HG03520 (cell line): ENCODE measurements around the gene SULT1C3.
"Not testable (repeated sequence)": the region's sequence is repeated elsewhere in the genome, so short reads cannot be mapped to it uniquely, and the experiment has no call there.

Experiments
- ATAC-seq: cut with Tn5 transposase; IDR thresholded peaks from one replicate; pipeline ENCODE4 v1.9.1; 2021; ENCODE audit warnings: mild to moderate bottlenecking, moderate library complexity; ENCODE audit not compliant: unreplicated experiment

Gene SULT1C3

GRCh38 chr2:108244667-108245414 is 5.1 kb downstream of the SULT1C3 start:
- no peak for ATAC-seq

GRCh38 chr2:108253106-108253505 is 13.3 kb downstream of the SULT1C3 start:
- ATAC-seq = no peak

- ATAC-seq = no peak
These were observed 18.1 kb downstream of the SULT1C3 start for GRCh38 chr2:108257757-108258331.

GRCh38 chr2:108260773-108261172 is 21.0 kb downstream of the SULT1C3 start:
- no peak for ATAC-seq

GRCh38 chr2:108262036-108262435 is 22.3 kb downstream of the SULT1C3 start:
- ATAC-seq = no peak

GRCh38 chr2:108263401-108263800 is 23.6 kb downstream of the SULT1C3 start:
- ATAC-seq = no peak

- no peak for ATAC-seq
These were observed 26.4 kb downstream of the SULT1C3 start for GRCh38 chr2:108266218-108266617.

GRCh38 chr2:108267101-108267500 is 27.3 kb downstream of the SULT1C3 start:
- no peak for ATAC-seq

- no peak for ATAC-seq
These were observed 28.2 kb downstream of the SULT1C3 start for GRCh38 chr2:108268001-108268400.

- no peak for ATAC-seq
These were observed 30.6 kb downstream of the SULT1C3 start for GRCh38 chr2:108270346-108270745.

- no peak for ATAC-seq
These were observed 31.2 kb downstream of the SULT1C3 start for GRCh38 chr2:108270768-108271506.

- no peak for ATAC-seq
These were observed 32.0 kb downstream of the SULT1C3 start for GRCh38 chr2:108271691-108272253.

GRCh38 chr2:108278631-108279030 is 38.9 kb downstream of the SULT1C3 start:
- no peak for ATAC-seq

GRCh38 chr2:108279468-108279867 is 39.7 kb downstream of the SULT1C3 start:
- ATAC-seq = no peak

GRCh38 chr2:108280466-108280865 is 40.7 kb downstream of the SULT1C3 start:
- ATAC-seq = no peak

GRCh38 chr2:108284566-108284965 is 44.8 kb downstream of the SULT1C3 start:
- ATAC-seq = not testable (repeated sequence)

GRCh38 chr2:108285616-108286015 is 45.8 kb downstream of the SULT1C3 start:
- no peak for ATAC-seq

GRCh38 chr2:108287169-108287568 is 47.4 kb downstream of the SULT1C3 start:
- no peak for ATAC-seq

GRCh38 chr2:108288534-108289106 is 48.9 kb downstream of the SULT1C3 start, which contains the start of gene SULT1C2:
TSS of gene SULT1C2 (plus strand) at chr2:108288895. CDS start at chr2:108293668, 4,773 bp downstream.
- no peak for ATAC-seq

- no peak for ATAC-seq
These were observed 54.1 kb downstream of the SULT1C3 start for GRCh38 chr2:108293850-108294249.
